HUES6 (cell line): ENCODE results near the gene GLIPR2.

Source experiments
- H3K27ac ChIP-seq: 2 replicates; pipeline ENCODE4 v1.7.0; 2013; ENCODE audit warnings: low read depth, mild to moderate bottlenecking, low read length, inconsistent platforms
- H3K27me3 ChIP-seq: 2 replicates; pipeline ENCODE4 v1.6.1; 2013; ENCODE audit warnings: low read length; ENCODE audit not compliant: control insufficient read depth, insufficient read depth
- H3K36me3 ChIP-seq: 2 replicates; pipeline ENCODE4 v1.6.1; 2013; ENCODE audit warnings: low read length; ENCODE audit not compliant: control insufficient read depth, insufficient read depth
- H3K4me1 ChIP-seq: 2 replicates; pipeline ENCODE4 v1.6.1; 2013; ENCODE audit warnings: low read length; ENCODE audit not compliant: control insufficient read depth, insufficient read depth
- H3K4me3 ChIP-seq: 2 replicates; pipeline ENCODE4 v1.5.1; 2013; ENCODE audit warnings: low read depth, low read length
- H3K9ac ChIP-seq: one replicate; pipeline ENCODE4 v1.6.1; 2013; ENCODE audit warnings: mild to moderate bottlenecking, low read length
- H3K9me3 ChIP-seq: 2 replicates; pipeline ENCODE4 v1.6.1; 2013; ENCODE audit warnings: low read depth, low read length; ENCODE audit not compliant: control insufficient read depth, insufficient read depth

The GLIPR2 gene

DNA sequence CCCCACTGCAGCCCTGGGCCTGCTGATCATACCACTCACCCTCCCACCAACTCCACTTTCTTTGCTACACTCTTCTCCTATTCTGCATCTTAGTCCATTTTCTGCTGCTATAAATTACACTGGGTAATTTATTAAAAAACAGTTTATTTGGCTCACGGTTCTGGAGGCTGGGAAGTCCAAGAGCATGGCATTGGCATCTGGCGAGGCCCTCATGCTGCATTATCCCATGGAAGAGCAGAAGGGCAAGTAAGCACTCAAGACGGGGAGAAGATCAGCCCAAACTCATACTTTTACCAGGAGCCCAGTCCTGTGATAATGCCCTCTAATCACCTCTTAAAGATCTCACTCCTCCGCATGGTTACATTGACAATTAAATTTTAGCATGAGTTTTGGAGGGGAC, 9.4 kb downstream of the GLIPR2 start:
- Histone ChIP-seq H3K9me3 (peaks cover 9% of the 10 kb centered on the region), H3K9ac (no peak overlapping the region), H3K27ac (no peak overlapping the region), H3K4me1 (peaks cover 4% of the 10 kb centered on the region; the same call in 1 of the 2 replicates), H3K4me3 (no peak overlapping the region), H3K36me3 (no peaks in the 10 kb centered on the region), H3K27me3 (peaks cover 14% of the 10 kb centered on the region)

DNA sequence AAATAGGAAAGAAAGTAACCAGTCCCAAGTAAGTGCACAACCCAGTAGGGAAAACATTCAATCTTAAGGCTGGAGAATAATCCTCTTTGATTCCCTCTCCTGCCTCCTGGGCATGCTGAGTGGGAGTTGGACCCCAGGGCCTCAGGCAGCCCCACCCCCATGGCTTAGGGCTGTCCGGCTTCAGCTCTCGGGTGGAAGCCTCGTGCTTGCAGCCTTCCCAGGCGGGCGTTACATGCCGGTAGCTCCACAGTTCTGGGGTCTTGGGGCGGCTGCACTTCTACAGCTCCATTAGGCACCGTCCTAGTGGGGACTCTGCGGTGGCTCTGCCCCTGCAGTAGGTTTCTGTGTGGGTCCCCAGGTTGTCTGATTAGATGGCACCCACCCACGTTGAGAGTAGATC, 10.1 kb downstream of the GLIPR2 start:
- H3K36me3 ChIP-seq: no peaks in the 10 kb centered on the region
- H3K27ac ChIP-seq: no peak overlapping the region
- peaks cover 4% of the 10 kb centered on the region; the same call in 1 of the 2 replicates for H3K4me1 ChIP-seq
- H3K4me3 ChIP-seq: no peak overlapping the region
- no peak overlapping the region for H3K9ac ChIP-seq
- peaks cover 9% of the 10 kb centered on the region for H3K9me3 ChIP-seq
- peaks cover 8% of the 10 kb centered on the region; the same call in 1 of the 2 replicates for H3K27me3 ChIP-seq

DNA sequence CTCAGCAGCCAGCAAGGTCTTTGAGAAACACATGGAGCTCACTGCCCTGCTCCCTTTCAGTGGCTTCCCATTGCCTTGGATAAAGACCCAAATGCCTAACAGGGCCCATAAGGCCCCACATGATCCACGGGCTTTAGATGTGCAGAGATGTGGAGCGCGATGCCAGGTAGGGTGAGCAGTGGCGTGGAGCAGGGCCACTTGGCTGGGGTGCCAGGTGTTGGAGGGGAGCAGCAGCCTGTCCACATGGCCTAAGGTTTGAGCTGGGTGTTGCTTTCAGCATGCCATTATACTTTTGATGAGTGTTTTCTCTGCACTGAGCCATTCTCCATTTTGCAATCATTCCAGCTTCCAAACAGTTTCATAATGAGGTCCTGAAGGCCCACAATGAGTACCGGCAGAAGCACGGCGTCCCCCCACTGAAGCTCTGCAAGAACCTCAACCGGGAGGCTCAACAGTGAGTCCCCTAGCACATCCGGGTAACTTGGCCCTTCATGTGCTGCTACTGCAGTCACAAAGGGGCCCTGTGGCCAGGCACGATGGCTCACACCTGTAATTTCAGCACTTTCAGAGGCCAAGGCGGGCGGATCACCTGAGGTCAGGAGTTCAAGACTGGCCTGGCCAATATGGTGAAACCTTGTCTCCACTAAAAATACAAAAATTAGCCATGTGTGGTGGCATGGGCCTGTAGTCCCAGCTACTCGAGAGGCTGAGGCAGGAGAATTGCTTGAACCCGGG, 11.1 kb downstream of the GLIPR2 start:
- no peak overlapping the region for H3K9ac ChIP-seq
- H3K36me3 ChIP-seq: no peaks in the 10 kb centered on the region
- peaks cover 4% of the 10 kb centered on the region; the same call in 1 of the 2 replicates for H3K4me1 ChIP-seq
- H3K27ac ChIP-seq: no peak overlapping the region
- peaks cover 9% of the 10 kb centered on the region for H3K9me3 ChIP-seq
- H3K4me3 ChIP-seq: no peak overlapping the region
- H3K27me3 ChIP-seq: peaks cover 5% of the 10 kb centered on the region; the same call in 1 of the 2 replicates

DNA sequence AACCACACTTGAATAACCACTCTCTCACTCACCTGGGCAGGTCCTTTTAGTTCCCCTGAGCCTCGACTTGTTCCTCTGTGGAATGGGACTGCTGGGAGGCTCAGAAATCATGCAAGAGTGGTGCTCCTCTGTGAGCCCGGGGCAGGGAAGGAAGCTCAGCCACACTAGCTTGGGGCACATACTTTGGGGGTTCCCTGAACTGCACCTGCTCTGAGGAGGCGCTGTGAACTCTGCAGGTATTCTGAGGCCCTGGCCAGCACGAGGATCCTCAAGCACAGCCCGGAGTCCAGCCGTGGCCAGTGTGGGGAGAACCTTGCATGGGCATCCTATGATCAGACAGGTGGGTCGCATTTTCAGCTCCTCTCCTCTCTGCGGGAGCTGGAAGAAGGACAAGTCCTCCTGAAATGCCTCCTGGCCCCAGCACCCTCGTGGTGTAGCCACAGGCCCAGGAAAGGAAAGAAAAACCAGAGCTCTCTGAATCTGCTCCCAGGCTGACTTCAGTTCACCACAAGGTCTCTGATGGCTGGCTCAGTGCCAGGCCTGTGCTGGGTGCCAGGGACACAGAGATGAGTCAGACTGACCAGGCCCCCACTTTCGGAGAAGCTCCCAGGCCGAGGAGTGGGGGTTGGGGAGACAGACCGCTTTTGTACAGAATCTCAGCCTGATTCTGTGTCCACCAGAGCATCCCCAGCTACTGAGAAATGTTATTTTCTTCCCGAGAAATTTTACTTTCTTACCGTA, 11.9 kb downstream of the GLIPR2 start:
- Histone ChIP-seq H3K27ac (no peak overlapping the region), H3K9me3 (peaks cover 9% of the 10 kb centered on the region), H3K4me1 (peaks cover 4% of the 10 kb centered on the region; the same call in 1 of the 2 replicates), H3K27me3 (peaks cover 5% of the 10 kb centered on the region; the same call in 1 of the 2 replicates), H3K36me3 (no peaks in the 10 kb centered on the region), H3K4me3 (no peak overlapping the region), H3K9ac (no peak overlapping the region)

DNA sequence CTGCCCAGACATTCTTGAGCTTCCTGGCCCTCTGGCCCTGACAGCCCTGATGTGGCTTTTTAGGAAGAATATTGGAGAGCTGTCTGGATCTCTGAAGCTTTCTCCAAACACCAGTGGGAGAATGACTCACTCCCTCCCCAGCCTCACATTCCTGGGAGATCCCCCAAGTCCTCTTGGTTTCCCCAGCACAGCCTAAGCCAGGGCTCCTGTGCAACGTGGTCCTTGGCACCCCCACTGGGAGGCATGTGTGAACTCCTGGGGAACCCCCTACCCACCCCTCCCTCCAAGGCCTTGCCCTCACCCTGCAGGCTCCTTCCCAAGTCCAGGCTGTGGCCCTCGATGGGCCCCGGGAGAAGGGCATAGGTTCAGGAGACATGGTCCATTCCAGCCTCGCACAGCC, 12.7 kb downstream of the GLIPR2 start:
- Histone ChIP-seq H3K27ac (no peak overlapping the region), H3K4me3 (no peak overlapping the region), H3K9me3 (peaks cover 9% of the 10 kb centered on the region), H3K4me1 (peaks cover 4% of the 10 kb centered on the region; the same call in 1 of the 2 replicates), H3K36me3 (no peaks in the 10 kb centered on the region), H3K9ac (no peak overlapping the region), H3K27me3 (peaks cover 3% of the 10 kb centered on the region; the same call in 1 of the 2 replicates)

DNA sequence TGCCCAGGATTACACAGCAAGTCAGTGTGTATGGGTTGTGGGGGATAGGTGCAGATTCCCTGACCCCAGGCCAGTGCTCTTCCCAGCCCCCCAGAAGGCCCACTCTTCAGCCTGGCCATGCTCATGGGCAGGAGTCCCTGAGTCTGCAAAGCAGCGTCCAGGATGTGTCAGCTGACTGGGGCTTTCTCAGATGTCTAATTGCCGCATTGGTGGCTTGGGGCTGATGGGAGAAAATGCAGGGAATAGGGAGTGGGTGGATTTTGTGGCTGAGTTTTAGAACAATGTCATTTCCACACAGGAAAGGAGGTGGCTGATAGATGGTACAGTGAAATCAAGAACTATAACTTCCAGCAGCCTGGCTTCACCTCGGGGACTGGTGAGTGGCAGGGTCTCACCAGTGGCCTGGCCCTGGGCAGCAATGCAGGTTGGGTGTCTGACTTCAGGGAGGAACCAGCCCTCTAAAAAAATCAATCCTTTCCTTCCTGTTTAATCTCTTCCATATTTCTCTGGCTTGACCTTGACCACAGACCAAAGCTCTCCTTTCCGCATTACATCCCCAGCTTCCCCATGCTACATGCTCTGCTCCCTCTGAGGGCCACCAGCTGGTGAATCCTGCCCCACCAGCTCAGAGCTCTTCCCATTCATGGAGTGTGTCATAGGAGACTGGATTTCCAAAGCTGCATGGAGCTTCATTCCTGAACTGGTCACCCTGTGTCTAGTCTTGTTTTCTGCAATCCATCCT, 14.2 kb downstream of the GLIPR2 start:
- Histone ChIP-seq H3K27ac (no peak overlapping the region), H3K4me3 (no peak overlapping the region), H3K9ac (no peak overlapping the region)

DNA sequence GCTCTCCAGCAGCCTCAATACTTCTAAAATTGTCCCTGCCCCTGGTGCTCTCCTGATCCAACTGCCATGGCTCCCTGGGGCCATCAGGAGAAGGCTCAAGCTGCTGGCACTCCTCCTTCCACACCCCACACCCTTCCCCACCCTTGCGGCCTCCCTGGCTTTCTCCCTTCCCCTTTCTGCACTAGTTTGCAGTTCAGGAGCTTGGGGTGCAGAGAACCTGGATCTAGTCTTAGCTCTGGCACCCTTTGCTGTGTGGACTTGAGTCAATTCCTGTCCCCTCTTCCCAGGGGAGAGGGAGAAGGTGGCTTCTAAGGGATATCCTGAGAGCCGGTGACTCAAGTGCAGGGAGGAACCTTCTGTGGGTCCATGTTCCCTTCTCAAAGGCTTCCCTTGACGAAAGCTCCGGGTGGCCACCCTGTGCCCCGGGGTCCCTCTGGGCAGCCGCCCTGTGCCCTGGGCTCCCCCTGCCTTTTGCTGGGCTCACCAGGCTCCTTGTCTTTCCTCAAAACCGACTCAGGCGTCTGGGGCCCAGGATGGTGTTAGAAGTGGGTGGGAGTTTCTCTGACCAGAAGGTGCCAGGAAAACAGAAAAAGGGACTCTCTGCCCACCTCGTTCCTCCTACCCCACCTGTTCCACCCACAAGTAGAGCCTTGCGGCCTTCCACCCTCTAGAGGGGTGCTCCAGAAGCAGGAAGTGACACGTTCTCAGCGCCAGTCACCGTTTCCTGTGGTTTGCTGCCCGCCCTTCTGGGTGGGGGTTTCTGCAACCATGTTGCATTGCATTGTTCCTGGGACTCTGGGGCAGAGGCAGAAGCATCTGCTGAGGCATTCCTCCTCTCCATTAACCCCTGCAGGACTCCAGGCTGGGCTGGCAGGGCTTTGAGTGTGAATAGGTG, 15.0 kb downstream of the GLIPR2 start:
- no peaks in the 10 kb centered on the region for H3K27me3 ChIP-seq
- peaks cover 4% of the 10 kb centered on the region; the same call in 1 of the 2 replicates for H3K4me1 ChIP-seq
- no peak overlapping the region for H3K4me3 ChIP-seq
- H3K9me3 ChIP-seq: peaks cover 5% of the 10 kb centered on the region
- no peak overlapping the region for H3K27ac ChIP-seq
- no peak overlapping the region for H3K9ac ChIP-seq
- H3K36me3 ChIP-seq: peaks cover 5% of the 10 kb centered on the region; the same call in 1 of the 2 replicates

More for the DNA sequence above, 14.2 kb downstream of the GLIPR2 start:
- Histone ChIP-seq H3K36me3 (no peaks in the 10 kb centered on the region), H3K9me3 (peaks cover 3% of the 10 kb centered on the region; the same call in 1 of the 2 replicates), H3K4me1 (peaks cover 4% of the 10 kb centered on the region; the same call in 1 of the 2 replicates), H3K27me3 (no peaks in the 10 kb centered on the region)

DNA sequence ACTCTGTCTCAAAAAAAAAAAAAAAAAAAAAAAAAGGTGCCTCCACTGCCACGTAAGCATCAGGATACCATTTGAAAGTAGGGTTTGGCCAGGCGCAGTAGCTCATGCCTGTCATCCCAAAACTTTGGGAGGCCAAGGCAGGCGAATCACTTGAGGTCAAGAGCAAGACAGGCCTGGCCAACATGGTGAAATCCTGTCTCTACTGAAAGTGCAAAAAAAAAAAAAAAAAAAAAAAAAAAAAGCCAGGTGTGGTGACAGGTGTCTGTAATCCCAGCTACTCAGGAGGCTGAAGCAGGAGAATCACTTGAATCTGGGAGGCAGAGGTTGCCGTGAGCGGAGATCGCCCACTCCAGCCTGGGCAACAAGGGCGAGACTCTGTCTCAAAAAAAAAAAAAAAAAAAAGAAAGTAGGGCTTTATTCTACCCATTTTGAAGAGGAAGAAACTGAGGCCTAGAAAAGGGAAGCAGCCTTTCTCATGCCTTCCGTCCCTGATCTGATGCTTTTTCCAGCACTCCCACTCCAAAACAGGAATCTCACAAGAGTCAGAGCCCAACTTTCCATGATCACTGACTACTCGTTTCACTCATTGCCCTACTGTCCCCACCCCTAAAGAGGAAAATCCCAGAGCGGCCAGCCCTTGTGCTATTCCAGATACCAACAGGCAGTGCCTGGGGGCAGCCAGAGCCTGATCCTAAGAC, 16.4 kb downstream of the GLIPR2 start:
- Histone ChIP-seq H3K9me3 (peaks cover 7% of the 10 kb centered on the region), H3K9ac (no peak overlapping the region), H3K27me3 (no peaks in the 10 kb centered on the region), H3K4me3 (no peak overlapping the region), H3K36me3 (peaks cover 5% of the 10 kb centered on the region; the same call in 1 of the 2 replicates), H3K27ac (no peak overlapping the region), H3K4me1 (peaks cover 4% of the 10 kb centered on the region; the same call in 1 of the 2 replicates)

DNA sequence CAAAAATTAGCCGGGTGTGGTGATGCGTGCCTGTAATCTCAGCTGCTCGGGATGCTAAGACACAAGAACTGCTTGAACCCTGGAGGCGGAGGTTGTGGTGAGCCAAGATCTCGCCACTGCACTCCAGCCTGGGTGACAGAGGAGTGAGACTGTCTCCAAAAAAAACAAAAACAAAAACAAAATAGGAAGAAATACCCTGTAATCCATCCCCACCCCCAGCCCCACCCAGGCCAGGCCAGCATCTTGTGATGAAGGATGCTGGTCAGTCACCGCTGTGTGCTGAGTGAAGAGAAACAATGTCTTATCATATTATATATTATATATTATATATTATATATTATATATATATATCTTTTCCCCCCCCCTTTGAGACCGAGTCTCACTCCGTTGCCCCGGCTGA, 17.2 kb downstream of the GLIPR2 start:
- H3K36me3 ChIP-seq: peaks cover 5% of the 10 kb centered on the region; the same call in 1 of the 2 replicates
- no peak overlapping the region for H3K9ac ChIP-seq
- H3K9me3 ChIP-seq: peaks cover 12% of the 10 kb centered on the region
- H3K4me3 ChIP-seq: no peak overlapping the region
- H3K27me3 ChIP-seq: no peaks in the 10 kb centered on the region
- H3K27ac ChIP-seq: no peak overlapping the region
- H3K4me1 ChIP-seq: peaks cover 4% of the 10 kb centered on the region; the same call in 1 of the 2 replicates
